Measurements from ENCODE around the gene ENPP6. TPM values are rescaled to one million over a fixed set of nuclear protein-coding genes. Genes with fewer than 3 reads are reported as not detected.
A peak's percentile ranks its signal among the peaks of the same experiment; 100 is the strongest.

The ENPP6 gene
- total RNA-seq, 4 donors from 2014 or later = 0.57 TPM; not detected in 3

DNA sequence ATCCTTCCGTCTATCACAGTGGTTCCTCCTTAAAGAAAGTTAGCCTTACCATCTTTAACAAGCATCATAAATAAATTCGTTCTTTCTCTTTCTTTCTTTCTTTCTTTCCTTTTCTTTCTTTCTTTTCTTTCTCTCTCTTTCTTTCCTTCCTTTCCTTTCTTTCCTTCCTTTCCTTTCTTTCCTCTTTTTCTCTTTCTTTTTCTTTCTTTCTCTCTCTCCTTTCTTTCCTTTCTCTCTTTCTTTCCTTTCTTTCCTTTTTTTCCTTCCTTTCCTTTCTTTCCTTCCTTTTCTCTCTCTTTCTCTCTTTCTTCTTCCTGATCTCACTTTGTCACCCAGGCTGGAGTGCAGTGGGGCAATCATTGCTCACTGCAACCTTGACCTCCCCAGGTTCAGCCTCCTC, 60.4 kb downstream of the ENPP6 start:
- WGBS, 2 donors = 80 to 89% methylated on average over 2 of the region's 2 CpGs
- H3K27me3 ChIP-seq = peaks cover 0 to 4% (median 0%) of the 10 kb centered on the region in 4 donors
- no peak overlapping the region for H3K27ac ChIP-seq
- peaks cover 0 to 21% (median 5%) of the 10 kb centered on the region in 3 donors for H3K4me1 ChIP-seq
- no peak for DNase-seq
- intact Hi-C loops (cut with DNase I) = no loop called here
- H3K9me3 ChIP-seq = no peaks in the 10 kb centered on the region
- TF ChIP-seq POLR2A (IDR thresholded peaks at IDR 0.05) = no peak
- no peak overlapping the region for H3K4me3 ChIP-seq
- no peaks in the 10 kb centered on the region for H3K36me3 ChIP-seq

DNA sequence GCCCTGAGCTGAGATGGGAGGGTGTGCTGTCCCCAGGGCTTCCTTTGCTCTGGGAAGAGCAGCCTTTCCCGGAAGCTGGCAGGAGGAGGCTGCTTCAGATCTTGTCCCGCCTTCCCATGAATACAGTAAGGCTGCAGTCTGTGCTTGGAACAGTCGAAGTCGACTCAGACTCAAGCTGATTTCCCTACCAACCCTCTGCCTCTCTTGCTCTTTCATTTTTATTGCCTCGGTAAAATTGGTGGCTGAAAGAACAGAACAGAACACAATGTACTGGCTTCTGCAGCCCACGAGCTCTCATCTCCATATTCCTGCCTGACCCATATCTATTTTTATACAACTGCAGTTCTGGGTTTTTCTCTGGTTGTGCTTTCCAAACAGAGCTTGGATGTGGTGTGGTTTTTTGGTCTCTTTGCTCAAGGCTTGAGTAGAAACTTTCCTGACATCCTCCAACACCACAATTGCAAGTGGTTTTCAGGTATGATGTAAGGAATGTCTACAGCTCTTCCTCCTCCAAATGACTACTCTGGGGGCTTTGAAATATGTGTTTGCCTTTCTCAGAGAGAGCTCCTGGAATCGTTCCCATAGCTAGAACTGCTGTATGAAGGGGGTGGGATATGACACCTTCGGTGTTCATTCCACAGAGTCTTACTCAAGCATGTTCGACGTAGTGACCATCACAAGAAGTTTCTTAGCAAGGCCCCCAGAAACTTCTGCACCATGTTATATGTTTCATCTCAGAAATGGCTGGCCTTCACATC, 61.3 kb downstream of the ENPP6 start:
- DNase-seq = no peak
- intact Hi-C loops (cut with DNase I) = no loop called here
- H3K27ac ChIP-seq = peak overlapping the region in 3 of 4 donors; percentile 59 to 77 (median 61)

DNA sequence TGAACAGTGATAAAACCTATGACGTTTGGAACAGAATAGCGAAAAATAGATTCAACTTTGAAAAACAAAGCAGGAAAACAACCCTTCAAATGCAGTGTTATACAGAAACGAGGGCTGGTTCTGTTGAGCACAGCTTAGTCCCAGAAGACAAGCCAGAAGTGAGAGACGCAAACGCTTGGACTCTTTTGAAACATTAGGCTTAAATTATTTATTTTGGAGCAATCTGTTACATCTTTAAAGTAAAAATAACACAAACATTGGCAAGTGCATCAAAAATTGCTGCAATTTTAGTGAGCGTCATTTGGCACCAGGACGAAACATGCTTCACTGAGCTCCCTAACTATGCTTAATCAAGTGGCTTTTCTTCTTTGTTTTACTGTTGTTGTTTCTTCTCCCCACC, 63.5 kb downstream of the ENPP6 start:
- H3K4me3 ChIP-seq = no peak overlapping the region

More for the DNA sequence above, 61.3 kb downstream of the ENPP6 start:
- 64 to 75% methylated on average over 10 of the region's 10 CpGs for WGBS, 2 donors
- H3K9me3 ChIP-seq = no peaks in the 10 kb centered on the region
- H3K36me3 ChIP-seq = no peaks in the 10 kb centered on the region
- H3K4me3 ChIP-seq = no peak overlapping the region
- peaks cover 0 to 4% (median 0%) of the 10 kb centered on the region in 4 donors for H3K27me3 ChIP-seq
- peaks cover 0 to 21% (median 5%) of the 10 kb centered on the region in 3 donors for H3K4me1 ChIP-seq
- TF ChIP-seq, protein P1, sequence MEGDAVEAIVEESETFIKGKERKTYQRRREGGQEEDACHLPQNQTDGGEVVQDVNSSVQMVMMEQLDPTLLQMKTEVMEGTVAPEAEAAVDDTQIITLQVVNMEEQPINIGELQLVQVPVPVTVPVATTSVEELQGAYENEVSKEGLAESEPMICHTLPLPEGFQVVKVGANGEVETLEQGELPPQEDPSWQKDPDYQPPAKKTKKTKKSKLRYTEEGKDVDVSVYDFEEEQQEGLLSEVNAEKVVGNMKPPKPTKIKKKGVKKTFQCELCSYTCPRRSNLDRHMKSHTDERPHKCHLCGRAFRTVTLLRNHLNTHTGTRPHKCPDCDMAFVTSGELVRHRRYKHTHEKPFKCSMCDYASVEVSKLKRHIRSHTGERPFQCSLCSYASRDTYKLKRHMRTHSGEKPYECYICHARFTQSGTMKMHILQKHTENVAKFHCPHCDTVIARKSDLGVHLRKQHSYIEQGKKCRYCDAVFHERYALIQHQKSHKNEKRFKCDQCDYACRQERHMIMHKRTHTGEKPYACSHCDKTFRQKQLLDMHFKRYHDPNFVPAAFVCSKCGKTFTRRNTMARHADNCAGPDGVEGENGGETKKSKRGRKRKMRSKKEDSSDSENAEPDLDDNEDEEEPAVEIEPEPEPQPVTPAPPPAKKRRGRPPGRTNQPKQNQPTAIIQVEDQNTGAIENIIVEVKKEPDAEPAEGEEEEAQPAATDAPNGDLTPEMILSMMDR (IDR thresholded peaks at IDR 0.05) = no peak
- TF ChIP-seq POLR2A (IDR thresholded peaks at IDR 0.05) = no peak

DNA sequence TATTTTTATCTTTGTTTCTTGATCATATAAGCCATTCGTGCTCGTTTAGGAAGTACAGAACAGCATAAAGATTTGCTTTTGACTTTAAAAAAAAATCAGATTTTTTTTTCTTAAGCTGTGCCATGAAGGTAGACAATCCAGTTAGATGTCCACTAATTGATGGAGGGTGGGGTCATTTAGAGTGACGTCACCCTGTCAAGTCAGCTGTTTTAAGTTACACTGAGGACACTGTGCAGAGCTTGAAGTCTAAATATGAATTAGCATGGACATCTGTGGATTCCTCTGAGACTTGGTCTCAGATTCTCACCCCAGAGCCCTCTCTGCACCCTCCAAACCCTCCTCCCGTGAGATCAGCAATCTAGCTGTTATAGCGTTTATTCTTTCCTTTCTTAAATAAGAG, 63.9 kb downstream of the ENPP6 start:
- 62 to 81% methylated on average over 5 of the region's 5 CpGs for WGBS, 2 donors
- DNase-seq = no peak
- Histone ChIP-seq H3K36me3 (no peaks in the 10 kb centered on the region), H3K9me3 (no peaks in the 10 kb centered on the region), H3K27ac (peak overlapping the region; percentile 56 to 76 (median 69)), H3K4me3 (no peak overlapping the region), H3K27me3 (no peaks in the 10 kb centered on the region), H3K4me1 (peaks cover under 1 to 35% (median 5%) of the 10 kb centered on the region in 3 donors)
- intact Hi-C loops (cut with DNase I) = no loop called here
- no peak for TF ChIP-seq POLR2A (IDR thresholded peaks at IDR 0.05)

More for the DNA sequence above, 63.5 kb downstream of the ENPP6 start:
- Histone ChIP-seq H3K9me3 (no peaks in the 10 kb centered on the region), H3K27me3 (no peaks in the 10 kb centered on the region), H3K4me1 (peaks cover 0 to 33% (median 5%) of the 10 kb centered on the region in 3 donors), H3K36me3 (no peaks in the 10 kb centered on the region), H3K27ac (peak overlapping the region; percentile 56 to 77 (median 69))
- DNase-seq = no peak
- 45 to 68% methylated on average over 7 of the region's 7 CpGs for WGBS, 2 donors
- intact Hi-C loops (cut with DNase I) = no loop called here
- TF ChIP-seq POLR2A (IDR thresholded peaks at IDR 0.05) = no peak
- TF ChIP-seq, protein P1 (IDR thresholded peaks at IDR 0.05) = no peak

DNA sequence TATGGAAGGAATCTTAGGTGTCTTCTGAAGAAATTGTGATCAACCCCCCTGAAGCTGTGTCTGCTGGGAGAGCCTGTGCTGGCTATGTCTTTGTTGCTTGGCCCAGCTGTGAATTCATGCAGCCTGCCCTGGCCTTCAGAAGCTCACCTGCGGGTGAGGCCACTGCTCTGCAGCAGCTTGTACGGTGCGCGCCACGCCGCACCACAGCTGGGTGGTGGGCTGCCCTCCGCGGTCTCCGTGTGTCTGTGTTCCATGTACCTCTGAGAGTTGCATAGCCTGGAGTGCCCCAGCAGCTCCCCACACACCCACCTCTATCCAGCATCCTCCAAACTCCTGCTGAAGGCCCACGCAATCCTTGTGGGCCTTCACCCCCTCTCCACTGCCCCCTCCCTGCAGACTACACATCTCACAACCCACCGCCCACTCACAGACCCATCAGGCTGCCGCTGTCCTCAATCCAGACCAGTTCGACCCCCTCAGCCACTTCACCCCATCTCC, 65.6 kb downstream of the ENPP6 start:
- Histone ChIP-seq H3K36me3 (no peaks in the 10 kb centered on the region), H3K27ac (no peak overlapping the region), H3K9me3 (no peaks in the 10 kb centered on the region), H3K4me3 (no peak overlapping the region), H3K27me3 (no peaks in the 10 kb centered on the region), H3K4me1 (peaks cover 5 to 42% (median 8%) of the 10 kb centered on the region in 3 donors)
- intact Hi-C loops (cut with DNase I) = no loop called here
- TF ChIP-seq POLR2A (IDR thresholded peaks at IDR 0.05) = no peak
- TF ChIP-seq, protein P1 (IDR thresholded peaks at IDR 0.05) = no peak
- DNase-seq = no peak
- WGBS, 2 donors = 85 to 93% methylated on average over 10 to 13 of the region's 13 CpGs

DNA sequence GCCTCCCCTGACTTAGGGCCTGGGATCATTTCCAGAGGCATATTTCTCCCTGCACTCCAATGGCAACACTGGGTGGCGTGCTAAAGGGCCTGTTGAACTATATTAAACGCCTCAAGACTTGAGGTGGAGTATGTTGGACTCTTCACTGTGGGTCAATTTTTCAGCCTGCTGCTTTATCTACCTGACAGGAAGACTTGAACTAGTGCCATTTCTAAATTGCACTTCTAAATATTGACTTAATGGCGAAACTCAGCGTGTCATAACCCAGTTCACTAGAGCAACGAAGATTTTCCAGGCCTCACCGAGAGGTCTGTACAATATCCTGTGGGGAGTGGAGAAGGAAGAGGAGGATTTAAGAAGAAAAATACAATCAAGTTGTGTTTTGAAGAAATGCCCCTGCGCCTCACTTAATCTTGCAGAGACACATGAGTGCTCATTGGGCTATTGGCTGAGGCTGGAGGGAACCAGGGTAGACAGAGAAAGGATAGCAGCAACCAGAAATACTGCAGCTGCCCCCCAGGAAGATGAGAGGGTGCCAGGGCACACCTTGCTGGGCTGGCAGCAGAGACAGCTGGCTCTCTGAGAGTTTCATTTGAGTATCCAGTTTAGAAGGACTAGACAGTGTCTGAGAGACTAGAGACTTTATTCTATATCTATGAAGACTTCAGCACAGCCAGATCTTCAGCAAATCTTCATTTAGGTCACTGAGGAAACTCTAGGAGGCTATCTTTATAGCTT, 67.4 kb downstream of the ENPP6 start:
- H3K27ac ChIP-seq = peak overlapping the region in 1 of 4 donors; percentile 6

More for the DNA sequence above, 67.4 kb downstream of the ENPP6 start:
- no peaks in the 10 kb centered on the region for H3K9me3 ChIP-seq
- no peak for TF ChIP-seq POLR2A (IDR thresholded peaks at IDR 0.05)
- TF ChIP-seq, protein P1 (IDR thresholded peaks at IDR 0.05) = no peak
- no peaks in the 10 kb centered on the region for H3K27me3 ChIP-seq
- no peaks in the 10 kb centered on the region for H3K36me3 ChIP-seq
- no peak for DNase-seq
- H3K4me3 ChIP-seq = no peak overlapping the region
- WGBS, 2 donors = 49 to 50% methylated on average over 7 of the region's 7 CpGs
- intact Hi-C loops (cut with DNase I) = no loop called here
- H3K4me1 ChIP-seq = peaks cover 0 to 30% (median 8%) of the 10 kb centered on the region in 3 donors
